ENCODE measurements around the gene FOXG1.

GRCh38 chr14:28762955-28763326 lies 3.6 kb upstream of the FOXG1 start:
- TF ChIP-seq CTCF (IDR thresholded peaks at IDR 0.05; ENCODE audit: poor library complexity, severe bottlenecking), result no peak
- TF ChIP-seq EZH2 (IDR thresholded peaks at IDR 0.05; ENCODE audit: borderline replicate concordance, insufficient read depth, low read length, poor library complexity, severe bottlenecking), result no peak
- TF ChIP-seq EP300 (conservative IDR thresholded peaks at IDR 0.05; ENCODE audit: poor library complexity, severe bottlenecking), result no peak
- no peak for TF ChIP-seq REST (IDR thresholded peaks at IDR 0.05; ENCODE audit: borderline replicate concordance)
- TF ChIP-seq POLR2AphosphoS5 (IDR thresholded peaks at IDR 0.05), result peak; percentile 16
- no peak for TF ChIP-seq MXI1 (conservative IDR thresholded peaks at IDR 0.05; ENCODE audit: poor library complexity, severe bottlenecking)

All from neural cell (in vitro differentiated cells).